Sigmoid colon (tissue), 3 donors: ENCODE measurements around the gene SHOC1.

Experiments used
- CTCF ChIP-seq, 4 experiments: fragments of 450-650 bp in 3 of 4; fragments of 200-600 bp in 1 of 4; IDR thresholded peaks; one replicate each; pipeline ENCODE4 v1.5.1; 2016 to 2019; ENCODE audit warnings: antibody characterized with exemption in 4 of 4, mild to moderate bottlenecking in 3 of 4, moderate library complexity in 2 of 4
- POLR2A ChIP-seq, 2 donors: fragments of 450-650 bp; IDR thresholded peaks; one replicate each; pipeline ENCODE4 v1.6.1; 2016; ENCODE audit warnings: antibody characterized with exemption in 2 of 2, mild to moderate bottlenecking in 2 of 2, moderate library complexity in 2 of 2

- TF ChIP-seq CTCF (IDR thresholded peaks at IDR 0.05), result peak; percentile 31 to 73 (median 62)
- TF ChIP-seq POLR2A (IDR thresholded peaks at IDR 0.05), result no peak
These were observed 34.7 kb downstream of the SHOC1 start for GRCh38 chr9:111759762-111760639.
